Stimulated activated CD4-positive, alpha-beta T cell treated with anti-CD3 and anti-CD28 coated beads, TNF-alpha, amount 100 ng/mL, for 1 hour (primary cell): Measurements from ENCODE around the gene TNFSF8.

ENCODE experiments used
- DNase-seq, 3 donors: peaks; one replicate each; pipeline ENCODE4 v3.0.0-alpha.2; 2020; ENCODE audit warnings: low read depth in 3 of 3, low spot score in 1 of 3

TNFSF8 gene, protein sequence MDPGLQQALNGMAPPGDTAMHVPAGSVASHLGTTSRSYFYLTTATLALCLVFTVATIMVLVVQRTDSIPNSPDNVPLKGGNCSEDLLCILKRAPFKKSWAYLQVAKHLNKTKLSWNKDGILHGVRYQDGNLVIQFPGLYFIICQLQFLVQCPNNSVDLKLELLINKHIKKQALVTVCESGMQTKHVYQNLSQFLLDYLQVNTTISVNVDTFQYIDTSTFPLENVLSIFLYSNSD

DNA sequence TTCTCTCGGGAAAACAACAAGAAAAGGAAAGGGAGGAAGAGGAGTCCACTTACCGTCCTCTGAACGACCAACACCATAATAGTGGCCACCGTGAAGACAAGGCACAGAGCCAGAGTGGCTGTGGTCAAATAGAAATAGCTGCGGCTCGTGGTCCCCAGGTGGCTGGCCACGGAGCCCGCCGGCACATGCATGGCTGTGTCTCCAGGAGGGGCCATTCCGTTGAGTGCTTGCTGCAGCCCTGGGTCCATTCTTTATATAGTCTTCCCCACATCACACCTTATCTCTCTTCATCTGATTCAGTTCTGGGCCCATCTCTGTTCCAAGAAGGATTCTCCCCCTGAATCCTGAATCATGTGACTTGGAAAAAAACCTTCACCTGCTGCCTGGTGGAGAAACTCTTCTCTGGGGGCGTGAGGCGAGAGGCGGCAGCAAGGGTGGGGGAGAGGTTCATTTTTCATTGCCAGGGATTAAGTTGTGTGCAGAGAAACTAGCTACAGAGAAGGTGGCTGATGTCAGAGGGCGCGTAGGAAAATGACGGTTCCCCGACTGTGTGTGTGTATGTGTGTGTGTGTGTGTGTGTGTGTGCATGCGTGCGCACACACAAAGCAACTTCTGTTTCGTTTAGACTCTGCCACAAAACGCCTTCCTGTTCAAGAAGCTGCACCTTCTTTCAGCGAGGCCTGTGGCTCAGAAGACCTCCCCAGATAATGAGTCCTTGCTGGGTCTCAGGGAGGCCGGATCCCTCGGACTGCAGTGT lies at the start of gene TNFSF8:
TNFSF8 (minus strand) TSS at position 536 of the 757 bp plus-strand sequence; CDS start at position 248, 288 bp downstream.
- peak; percentile 28 to 61 (median 51) for DNase-seq

DNA sequence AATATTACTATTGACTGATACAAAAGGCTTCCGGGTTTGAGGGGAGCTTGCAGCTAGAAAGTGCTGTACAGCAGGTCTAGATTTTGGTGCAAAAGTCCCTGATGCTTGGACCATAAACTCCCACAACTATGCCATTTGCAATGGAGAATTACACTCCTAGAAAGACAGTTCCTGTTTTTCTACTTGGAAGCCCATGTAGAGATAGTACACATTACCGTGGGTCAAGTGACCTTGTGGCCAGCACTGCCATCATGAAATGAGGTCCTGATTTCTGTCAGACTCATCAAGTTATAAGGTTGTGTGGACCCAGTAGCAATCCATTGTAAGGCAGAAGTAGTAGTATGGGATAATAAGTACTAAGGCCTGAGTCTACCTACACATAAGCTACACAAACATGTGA lies 42.8 kb upstream of the TNFSF8 start:
- no peak for DNase-seq

DNA sequence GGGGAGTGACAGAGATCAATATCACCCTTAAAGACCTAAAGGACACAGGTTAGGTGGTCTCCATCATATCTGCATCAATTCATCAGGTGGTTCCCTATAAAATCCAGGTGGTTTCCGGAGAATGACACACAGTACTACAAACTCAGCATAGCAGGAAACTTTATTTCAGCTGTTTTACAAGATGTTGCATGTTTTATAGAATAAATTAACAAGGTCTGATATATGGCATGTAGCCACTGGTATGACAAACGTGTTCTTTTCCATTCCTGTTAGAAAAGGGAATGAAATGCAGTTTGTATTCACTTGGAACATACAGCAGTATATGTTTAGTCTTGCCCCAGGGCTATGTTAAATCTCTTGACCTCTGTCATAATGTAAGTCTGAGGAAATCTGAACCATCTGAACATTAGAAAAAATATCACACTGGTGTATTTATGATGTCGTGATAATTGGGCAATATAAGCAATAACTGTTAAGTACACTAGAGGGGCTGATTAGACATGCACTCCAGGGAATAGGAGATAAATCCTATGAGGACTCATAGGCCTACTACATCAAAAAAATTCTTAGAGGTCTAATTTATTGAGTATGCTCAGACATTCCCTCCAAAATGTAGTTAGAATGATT lies 42.2 kb upstream of the TNFSF8 start:
- no peak for DNase-seq

DNA sequence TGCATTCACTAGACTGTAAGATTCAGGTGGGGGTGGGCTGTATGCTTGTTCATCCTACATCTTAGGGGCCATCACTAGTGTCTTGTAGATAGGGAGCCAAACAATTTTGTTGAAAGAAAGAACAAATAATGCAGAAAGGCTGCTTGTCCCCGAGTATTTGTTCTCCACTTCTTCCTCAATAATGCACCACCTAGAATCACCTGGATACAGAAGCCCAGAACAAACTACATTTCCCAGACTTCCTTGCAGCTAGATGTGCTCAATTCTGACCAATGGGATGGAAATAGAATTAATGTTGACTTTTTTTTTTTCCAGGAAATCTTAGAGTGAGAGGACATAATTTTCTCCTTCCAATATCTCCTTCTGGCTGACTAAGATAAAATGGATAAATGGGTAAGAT lies 38.9 kb upstream of the TNFSF8 start:
- no peak for DNase-seq

DNA sequence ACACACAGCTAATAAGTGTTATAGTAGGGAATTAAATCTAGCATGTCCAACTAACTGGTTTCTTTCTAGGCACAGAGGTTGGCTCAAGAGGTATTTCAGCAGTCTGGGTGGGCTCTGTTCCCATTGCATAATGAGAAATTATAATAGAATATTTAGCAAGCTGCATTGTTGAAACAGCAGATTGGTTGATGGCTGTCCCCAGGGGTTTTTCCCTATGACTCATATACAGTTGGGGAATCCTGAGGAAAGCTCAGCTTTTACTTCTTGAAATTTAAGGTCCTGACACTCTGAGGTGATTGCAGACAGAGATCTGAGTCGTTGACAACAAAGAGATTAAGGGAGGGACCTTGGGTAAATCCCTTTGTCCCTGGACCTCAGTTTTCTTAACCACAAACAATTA lies 38.3 kb upstream of the TNFSF8 start:
- no peak for DNase-seq

DNA sequence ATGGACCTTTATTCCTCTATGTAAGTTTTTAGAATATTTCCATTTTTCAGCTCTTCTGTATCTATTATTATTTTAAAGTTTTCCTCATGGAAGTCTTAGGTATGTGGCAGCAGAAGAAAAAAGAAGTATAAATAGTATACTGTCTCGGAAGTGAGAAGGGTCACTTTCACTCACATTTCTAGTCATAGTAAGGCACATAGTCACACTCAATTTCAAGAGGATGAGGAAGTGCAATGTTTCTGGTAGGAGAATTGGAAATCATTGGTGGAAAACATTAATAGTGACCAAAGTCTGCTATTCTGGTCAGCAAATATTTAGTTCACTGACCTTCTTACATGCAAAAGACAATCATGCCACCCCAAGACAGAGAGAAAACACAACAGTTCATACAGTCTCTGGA lies 35.2 kb upstream of the TNFSF8 start:
- no peak for DNase-seq

DNA sequence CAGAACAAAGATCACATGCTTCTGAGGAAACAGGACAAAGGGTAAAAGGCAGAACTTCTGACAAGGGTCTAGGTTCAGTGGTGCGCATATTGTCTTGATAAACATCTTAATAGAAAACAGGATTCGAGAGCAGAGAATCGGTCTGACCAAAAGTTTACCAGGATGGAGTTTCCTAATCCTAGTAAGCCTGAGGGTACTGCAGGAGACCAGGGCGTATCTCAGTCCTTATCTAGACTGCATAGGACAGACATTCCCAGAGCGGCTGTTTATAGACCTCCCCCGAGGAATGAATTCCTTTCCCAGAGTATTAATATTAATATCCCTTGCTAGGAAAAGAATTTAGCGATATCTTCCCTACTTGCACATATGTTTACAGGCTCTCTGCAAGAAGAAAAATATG lies 32.4 kb upstream of the TNFSF8 start:
- no peak for DNase-seq

DNA sequence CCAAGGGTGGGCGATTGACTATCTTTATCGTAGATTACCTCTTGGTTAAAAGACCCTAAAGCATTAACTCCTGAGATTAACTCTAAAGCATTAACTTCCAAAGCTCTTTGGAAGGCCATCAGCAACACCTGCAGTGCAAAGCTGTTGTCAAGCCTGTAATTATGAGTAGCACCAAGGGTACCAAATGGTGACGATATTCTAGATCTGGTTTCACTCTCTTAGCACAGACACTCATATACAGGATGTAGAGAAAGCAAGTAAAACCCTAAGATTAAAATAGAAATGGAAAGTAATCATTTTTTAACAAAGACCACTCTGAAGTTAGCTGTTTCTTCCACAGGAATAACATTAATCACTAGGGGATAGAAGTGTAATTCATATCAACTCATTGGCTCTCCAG lies 29.9 kb upstream of the TNFSF8 start:
- no peak for DNase-seq

DNA sequence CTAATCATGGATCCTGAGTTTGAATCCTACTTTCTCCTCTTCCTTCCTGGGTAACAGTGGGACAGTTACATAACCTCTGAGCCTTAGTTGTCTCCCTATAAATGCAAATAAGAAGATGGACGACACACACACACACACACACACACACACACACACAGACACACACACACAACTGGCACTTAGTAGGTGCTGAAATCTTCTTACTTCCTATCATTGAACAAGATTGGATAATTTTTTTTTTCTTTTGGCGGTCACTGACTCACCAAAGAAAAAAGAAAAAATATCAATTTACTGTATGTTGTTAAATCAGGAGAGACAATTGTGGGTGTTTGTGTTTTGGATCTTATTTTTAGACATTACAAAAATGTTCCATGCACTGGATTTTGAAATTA lies 28.4 kb upstream of the TNFSF8 start:
- no peak for DNase-seq

DNA sequence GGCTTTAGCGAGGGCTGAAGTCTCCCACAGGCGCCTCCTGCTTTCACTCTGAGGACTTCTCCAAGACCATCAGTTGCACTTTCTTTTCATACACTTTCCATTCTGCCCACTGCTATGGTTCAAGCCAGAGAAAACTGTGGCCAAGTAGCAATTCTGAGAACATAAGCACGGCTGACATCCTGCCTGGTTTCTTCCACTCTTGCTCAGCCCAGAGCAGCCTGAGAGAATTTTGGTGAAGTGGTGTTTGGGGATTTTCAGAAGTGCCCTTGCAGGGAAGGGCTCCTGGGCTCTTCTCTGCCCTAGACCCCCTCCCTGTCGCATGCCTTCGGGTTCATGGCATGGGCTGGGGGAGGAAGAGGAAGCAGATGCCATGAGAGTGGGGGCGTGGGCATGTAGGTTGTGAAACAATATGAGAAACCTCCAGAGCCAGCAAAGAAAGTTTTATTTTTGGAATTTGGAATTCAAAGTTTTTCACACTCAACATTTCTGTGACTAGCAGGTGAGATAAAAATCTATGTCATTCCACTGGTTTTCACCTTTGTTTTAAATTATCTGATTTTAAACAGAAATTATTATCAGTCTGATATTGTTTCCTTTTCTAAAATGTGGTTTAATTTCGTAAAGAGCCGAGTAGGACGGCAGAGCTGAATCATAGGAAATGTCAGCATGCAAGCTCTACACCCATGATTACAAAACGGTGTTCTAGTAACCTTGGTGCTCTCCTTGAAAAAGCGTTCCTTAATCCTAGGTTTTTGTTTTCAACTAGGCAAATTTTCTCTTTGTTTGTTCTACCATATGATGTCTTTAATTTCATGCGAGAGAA lies 27.8 kb upstream of the TNFSF8 start:
- DNase-seq: peak in 1 of 3 donors; percentile 31

DNA sequence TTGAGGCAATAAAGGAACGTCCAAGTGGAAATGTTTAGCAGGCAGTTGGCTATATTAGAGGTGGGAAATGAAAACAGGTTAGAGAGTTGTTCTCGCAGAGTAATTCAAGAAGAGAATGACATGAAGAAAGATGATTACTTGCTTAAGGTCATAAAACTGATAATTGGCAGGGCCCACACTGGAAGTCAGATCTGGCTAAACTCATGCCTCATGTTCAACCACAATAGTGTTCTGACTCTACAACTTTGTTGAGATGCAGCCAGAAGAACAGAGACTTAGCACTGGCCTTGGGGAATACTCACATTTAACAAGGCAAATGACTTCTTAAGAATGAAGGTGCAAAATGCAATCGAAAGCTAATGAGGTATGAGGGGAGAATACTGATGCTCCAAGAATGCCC lies 27.2 kb upstream of the TNFSF8 start:
- no peak for DNase-seq

DNA sequence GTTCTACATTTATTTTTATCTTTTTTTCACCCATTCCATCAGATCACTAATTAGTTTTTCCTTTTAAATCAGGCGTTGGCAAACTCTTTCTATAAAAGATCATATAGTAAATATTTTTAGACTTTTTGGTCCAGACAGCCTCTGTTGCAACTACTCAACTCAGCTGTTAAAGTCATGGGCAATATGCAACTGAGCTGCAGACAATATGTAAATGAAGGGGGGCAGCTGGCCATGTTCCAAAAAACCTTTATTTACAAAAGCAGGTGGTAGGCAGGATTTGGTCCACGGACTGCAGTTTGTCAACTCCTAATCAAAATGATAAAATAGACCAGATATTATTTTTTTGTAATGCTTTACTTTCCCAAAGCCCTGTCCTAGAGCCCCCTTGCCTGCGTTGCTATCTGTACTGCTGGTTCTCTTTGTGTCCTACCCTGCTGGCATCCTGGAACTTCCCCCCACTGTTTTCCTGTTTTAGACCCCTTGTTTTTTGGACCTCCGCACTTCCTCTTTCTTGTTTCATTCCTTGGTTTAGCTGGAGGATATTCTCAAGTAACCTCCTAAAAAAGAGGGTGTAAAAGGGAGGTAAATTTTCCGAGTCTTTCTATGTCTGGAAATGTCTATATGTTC lies 24.7 kb upstream of the TNFSF8 start:
- no peak for DNase-seq

DNA sequence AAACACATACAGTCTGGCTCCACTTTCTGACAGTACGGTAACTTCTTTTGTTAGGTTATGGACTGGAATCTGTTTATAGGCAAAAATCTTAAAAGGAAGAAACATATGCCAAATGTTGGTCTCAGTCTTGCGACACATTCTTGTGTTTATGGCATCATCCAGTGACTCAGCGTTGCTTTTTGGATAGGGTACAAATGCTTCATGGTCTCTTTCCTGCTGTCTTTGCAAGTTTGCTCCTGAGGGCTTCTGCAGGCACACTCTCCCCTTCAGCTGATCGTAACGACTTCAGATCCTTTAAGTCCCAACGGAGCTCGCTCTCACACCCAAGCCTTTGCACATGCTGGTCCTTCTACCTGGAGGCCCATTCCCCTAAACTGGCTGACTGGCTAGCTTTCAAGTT lies 23.6 kb upstream of the TNFSF8 start:
- DNase-seq: no peak

DNA sequence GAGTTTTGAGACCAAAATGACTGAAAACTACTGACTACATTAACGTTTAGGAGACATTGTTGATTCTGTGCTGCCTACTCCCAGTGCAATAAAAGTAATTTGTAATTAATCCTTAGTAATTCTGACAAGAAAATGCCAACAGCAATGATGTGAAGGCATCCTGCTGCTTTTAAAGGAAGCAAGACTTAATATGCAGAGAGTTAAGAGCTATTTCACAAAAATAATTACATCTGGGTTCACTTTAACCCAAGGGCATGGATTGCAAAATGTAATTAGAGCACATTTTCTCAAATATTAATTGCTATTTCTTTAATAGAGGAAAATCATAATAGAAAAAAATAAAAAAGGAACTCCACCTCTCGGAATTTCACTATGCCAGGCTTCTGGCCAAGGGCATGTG lies 22.7 kb upstream of the TNFSF8 start:
- no peak for DNase-seq

DNA sequence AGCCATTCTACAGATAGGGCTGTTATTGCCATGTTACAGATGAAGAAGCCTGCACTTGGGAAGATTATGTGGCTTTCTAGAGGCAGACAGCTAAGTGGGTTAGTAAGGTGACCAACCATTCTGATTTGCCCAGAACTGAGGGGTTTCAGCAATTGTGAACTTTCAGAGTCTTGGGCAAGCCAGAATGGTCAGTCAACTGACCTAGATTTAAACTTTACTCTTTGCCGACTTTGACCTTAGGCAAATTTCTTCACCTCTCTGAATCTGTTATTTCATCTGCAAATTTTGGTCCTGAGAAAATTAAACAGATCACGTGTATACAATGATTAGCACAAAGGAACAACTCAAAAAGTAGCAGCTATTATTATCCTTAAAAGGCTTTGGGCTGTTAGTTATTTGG lies 20.4 kb upstream of the TNFSF8 start:
- DNase-seq: no peak

DNA sequence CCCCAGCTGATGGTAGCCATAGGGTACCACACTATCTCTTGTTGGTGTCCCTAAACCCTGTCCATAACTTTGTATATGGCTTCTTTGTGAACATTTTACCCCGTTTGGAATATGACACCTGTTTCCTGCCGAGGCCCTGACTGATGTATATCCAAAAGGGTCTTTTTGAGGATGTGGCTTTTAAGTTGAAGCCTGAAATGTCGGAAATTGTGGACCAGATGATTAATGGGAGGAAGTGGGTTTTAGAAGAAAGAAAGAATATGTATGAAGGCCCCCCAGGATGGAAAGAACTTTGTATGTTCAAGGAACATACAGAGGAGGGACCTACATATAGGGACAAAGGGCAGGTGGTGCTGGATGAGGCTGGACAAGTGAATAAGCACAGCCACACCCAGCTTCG lies 16.7 kb upstream of the TNFSF8 start:
- DNase-seq: no peak

DNA sequence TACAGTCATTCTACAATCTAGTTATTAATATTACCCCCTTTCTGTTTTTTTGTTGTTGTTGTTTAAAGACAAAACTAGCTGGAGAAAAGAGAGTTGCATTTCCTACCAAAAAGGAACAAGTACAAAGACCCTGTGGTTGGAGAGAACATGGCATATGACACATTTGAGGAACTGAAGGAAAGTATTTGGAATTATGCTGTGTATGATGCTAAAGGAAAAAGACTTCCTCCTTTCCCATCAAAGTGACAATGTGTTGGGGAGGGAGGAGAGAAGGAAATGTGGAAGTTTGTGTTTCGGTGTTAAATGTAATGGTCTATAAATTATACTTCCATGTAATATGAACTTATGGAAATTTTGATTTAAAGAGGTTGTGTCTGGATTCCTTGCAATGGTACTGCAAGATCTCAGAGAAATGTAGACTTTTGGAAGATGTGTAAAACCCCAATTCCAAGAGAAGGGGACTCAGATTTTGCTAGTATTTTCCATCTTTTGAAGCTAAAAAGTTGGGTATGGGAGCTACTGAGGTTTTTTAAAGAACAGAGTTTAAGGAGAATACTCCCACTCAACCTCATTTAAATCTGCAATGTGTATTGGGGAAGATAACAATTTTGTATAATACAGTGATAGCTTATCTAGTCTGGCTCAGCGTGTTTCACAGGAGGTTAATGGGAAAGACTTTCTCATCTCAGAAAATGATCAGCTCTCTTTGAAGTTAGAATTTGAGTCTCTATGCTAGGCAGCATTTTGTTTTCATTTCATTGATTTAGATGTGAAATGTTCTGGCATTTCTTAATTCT lies 15.4 kb upstream of the TNFSF8 start:
- no peak for DNase-seq

DNA sequence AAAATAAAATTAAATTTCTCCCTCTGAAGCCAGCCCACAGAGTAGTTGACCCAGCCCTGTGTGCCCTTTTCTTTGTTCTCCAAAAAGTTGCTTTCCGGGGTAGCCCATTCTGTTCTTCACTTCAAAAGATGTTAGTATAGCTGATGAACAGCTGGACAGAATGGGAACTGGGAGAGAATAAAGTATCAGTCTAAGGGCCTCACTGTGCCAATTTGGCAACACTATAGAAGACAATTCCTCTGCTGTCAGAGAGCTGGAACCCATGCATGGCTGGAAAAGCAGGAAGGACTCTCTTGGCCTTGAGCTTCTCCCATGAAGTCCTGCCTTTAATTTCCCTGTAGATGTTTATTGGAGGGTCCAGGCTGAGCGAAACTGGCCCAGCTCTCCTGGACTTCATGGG lies 11.0 kb upstream of the TNFSF8 start:
- no peak for DNase-seq

DNA sequence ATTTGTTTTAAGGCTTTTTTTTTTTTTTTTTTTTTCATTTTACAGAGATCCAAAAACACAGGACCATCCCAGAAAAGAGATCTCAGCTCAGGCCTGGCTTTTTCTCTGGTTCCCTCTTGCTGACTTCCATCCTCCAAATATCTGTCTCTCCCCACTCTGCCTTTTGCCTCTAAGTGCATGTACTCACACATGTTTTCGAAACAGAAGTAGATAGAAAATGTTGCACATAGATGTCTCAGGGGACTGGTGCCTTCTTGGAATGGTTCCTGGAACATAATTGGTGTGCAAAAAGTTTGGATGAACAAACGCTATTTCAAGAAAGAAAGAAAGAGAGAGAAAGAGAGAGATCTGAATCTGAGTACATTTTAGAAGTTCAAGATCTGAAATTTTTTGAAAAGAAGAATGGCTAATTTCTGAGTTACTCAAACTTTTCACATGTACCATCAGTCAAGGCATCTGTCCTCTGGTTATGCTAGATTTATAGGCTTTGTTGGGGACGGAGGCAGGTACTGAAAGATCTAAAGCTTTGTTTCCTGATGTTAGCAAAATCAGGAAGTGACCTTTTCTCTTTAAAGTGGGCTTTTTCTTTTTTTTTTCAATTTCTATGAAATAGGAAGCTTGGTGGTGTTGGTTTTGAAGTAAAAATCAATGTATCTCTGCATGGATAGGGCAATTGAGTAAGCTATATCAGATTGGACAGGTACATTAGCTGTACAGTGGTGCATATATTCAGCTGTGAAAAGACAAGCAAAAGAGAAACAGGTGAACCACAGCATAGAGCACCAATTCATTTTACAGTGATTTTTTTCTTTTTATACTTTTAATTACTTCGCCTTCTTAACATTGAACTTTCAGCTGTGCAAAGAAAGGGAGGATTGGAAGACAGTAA lies 8.5 kb upstream of the TNFSF8 start:
- DNase-seq: no peak
